Coronary artery (tissue), 2 donors: ENCODE measurements around the gene TTL.
A peak's percentile ranks its signal among the peaks of the same experiment; 100 is the strongest.
"Not testable (repeated sequence)": the region's sequence is repeated elsewhere in the genome, so short reads cannot be mapped to it uniquely, and the experiment has no call there.

ENCODE experiments used
- DNase-seq: peaks from one replicate; pipeline ENCODE4 v3.0.0-alpha.2; 2017; ENCODE audit warnings: low spot score
- H3K27ac ChIP-seq, 2 donors: fragments of 200-600 bp; sonication (generic); one replicate each; pipeline ENCODE4 v1.5.1; 2016 to 2019
- H3K4me3 ChIP-seq: fragments of 200-600 bp; sonication (generic); 2 replicates; pipeline ENCODE4 v1.5.1; 2016; ENCODE audit warnings: mild to moderate bottlenecking, moderate library complexity
- TF ChIP-seq, protein P1 (sequence below): fragments of 200-600 bp; sonication (generic); IDR thresholded peaks from one replicate; pipeline ENCODE4 v1.5.1; 2019; ENCODE audit warnings: antibody characterized with exemption

Gene TTL

GRCh38 chr2:112481528-112482233 is at the start of gene TTL:
TTL (plus strand) TSS chr2:112482156; CDS start chr2:112482345, 189 bp downstream.
- Histone ChIP-seq H3K4me3 (peak within 1 kb of the TSS; percentile 94), H3K27ac (peak within 1 kb of the TSS; percentile 79 to 97)
- TF ChIP-seq, protein P1, sequence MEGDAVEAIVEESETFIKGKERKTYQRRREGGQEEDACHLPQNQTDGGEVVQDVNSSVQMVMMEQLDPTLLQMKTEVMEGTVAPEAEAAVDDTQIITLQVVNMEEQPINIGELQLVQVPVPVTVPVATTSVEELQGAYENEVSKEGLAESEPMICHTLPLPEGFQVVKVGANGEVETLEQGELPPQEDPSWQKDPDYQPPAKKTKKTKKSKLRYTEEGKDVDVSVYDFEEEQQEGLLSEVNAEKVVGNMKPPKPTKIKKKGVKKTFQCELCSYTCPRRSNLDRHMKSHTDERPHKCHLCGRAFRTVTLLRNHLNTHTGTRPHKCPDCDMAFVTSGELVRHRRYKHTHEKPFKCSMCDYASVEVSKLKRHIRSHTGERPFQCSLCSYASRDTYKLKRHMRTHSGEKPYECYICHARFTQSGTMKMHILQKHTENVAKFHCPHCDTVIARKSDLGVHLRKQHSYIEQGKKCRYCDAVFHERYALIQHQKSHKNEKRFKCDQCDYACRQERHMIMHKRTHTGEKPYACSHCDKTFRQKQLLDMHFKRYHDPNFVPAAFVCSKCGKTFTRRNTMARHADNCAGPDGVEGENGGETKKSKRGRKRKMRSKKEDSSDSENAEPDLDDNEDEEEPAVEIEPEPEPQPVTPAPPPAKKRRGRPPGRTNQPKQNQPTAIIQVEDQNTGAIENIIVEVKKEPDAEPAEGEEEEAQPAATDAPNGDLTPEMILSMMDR = no peak
- DNase-seq = peak; percentile 78

GRCh38 chr2:112432390-112432734 is 49.6 kb upstream of the TTL start:
- H3K27ac ChIP-seq = peak overlapping the region; percentile 88 to 98
- H3K4me3 ChIP-seq = peak overlapping the region; percentile 87
- DNase-seq = not testable (repeated sequence)

GRCh38 chr2:112432735-112433479 is 49.0 kb upstream of the TTL start:
- DNase-seq = not testable (repeated sequence)
- Histone ChIP-seq H3K27ac (peak overlapping the region; percentile 88 to 98), H3K4me3 (peak overlapping the region; percentile 87)

GRCh38 chr2:112433480-112433879 is 48.5 kb upstream of the TTL start, which contains the start of gene RGPD8:
RGPD8 (minus strand) TSS chr2:112433645; CDS start chr2:112433453, 192 bp downstream.
- TF ChIP-seq, protein P1 = peak; percentile 46
- DNase-seq = peak; percentile 85
- Histone ChIP-seq H3K27ac (peak within 1 kb of the TSS; percentile 88 to 98), H3K4me3 (peak within 1 kb of the TSS; percentile 87)

GRCh38 chr2:112433932-112434730 is 47.8 kb upstream of the TTL start:
- H3K4me3 ChIP-seq = no peak overlapping the region
- DNase-seq = no peak
- TF ChIP-seq, protein P1 = no peak
- H3K27ac ChIP-seq = no peak overlapping the region

DNA sequence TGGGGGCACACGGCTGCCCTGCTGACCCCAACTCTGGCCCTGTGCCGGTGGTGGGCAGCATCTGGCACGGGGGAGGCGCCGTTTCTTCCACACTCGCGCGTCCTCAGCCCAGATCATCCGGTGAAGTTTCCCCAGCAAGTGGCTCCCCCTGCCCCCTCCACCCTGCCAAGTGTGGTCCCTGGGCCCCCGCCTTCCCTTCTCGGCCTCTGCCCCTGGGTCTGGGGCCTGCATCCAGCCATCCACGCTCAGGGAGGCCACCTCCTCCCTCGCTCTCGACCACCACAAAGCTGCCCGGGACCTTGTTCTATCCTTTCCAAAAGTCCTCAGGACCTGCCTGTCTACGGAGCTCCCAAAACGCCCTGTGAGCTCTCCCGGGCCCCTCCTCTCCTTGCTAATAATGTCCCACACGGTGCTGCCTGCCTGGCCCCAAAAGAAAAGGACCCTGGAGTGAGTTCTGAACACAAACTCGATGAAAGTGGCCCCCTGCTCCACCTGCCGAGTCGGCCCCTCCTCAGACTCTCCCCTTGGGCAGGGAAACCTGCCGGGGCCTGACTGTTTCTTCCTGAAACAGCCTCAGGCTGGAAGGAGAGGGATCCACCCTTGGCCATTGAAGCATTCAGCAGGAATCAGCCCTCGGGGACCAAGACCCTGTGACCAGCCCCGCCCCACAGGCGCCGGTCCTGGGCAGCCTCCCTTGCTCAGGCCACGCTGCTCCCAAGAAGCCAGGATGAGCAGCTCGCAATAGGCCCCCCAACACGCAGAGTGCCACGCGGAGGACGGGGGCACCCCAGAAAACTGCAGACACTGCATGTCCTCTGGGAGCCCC is 46.9 kb upstream of the TTL start:
- not testable (repeated sequence) for DNase-seq, H3K4me3 ChIP-seq, H3K27ac ChIP-seq

GRCh38 chr2:112435716-112436431 is 46.1 kb upstream of the TTL start:
- H3K4me3 ChIP-seq, DNase-seq: not testable (repeated sequence)

DNA sequence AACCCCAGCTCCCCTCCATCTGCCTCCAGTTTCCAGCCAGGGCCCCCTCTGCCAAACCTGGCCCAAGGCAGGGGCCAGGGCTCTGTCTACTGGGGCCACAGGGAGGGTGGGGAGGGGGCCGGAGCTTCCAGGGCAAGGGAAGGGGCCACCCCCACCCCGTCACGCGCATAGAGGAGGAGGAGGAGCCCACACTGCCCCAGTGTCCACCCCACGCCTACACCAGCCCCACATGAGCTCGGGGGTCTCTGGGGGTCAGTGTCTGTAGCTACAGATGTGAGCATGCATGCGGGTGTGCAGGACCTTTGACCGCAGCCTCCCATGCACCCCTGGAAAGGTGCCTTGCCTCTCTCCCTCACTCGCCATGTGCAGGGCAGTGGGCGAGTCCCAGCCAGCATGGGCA is 45.0 kb upstream of the TTL start:
- DNase-seq, H3K4me3 ChIP-seq, H3K27ac ChIP-seq: not testable (repeated sequence)

More at GRCh38 chr2:112435716-112436431, 46.1 kb upstream of the TTL start:
- H3K27ac ChIP-seq = not testable (repeated sequence)

DNA sequence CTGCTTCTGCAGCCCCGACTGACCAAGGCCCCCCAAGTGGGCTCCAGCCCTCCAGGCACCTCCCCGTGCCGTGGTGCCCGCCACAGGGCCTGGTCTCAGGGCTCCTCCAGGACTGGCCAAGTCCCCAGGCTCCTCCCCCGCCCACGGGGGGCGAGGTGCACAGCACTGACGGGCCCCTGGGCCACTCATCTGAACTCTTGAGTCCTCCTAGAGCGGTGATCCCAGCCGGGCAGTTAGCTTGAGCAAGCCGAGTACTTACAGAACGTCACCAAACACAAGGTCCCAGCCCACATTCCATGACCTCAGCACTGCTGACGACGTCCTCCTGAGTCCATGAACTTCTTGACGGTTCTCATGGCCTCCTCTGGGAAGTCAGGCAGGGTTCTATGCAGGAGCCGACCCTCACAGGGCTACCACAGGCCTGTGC is 44.5 kb upstream of the TTL start:
- not testable (repeated sequence) for DNase-seq, H3K4me3 ChIP-seq, H3K27ac ChIP-seq

DNA sequence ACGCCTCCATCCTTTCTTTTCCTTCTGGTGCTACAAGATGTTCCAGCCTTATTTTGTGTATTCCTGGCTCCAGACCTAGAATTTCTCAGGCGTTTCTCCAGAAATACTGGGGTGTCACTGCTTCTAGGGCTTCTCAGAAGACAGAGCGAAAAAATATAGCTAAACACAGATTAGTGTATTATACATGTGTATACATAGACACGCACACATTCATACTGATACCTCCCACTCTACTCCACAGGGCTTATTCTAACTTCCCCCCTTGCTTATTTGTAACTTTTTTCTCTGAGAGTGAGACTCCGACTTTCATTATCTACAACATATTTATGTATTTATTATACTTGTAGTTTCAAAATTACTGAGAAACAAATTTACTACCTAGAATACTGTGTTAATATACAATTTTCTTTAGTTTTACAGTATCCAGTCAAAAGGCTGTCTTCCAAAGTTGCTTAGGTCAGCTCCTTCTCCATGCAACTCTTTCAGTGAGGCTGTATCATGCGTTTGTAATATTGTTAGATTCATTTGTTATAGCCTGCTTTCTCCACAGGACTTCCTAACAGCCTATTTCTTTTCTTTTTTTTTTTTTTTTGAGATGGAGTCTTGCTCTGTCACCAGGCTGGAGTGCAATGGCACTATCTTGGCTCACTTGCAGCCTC is 43.2 kb upstream of the TTL start:
- not testable (repeated sequence) for H3K4me3 ChIP-seq, H3K27ac ChIP-seq, DNase-seq

DNA sequence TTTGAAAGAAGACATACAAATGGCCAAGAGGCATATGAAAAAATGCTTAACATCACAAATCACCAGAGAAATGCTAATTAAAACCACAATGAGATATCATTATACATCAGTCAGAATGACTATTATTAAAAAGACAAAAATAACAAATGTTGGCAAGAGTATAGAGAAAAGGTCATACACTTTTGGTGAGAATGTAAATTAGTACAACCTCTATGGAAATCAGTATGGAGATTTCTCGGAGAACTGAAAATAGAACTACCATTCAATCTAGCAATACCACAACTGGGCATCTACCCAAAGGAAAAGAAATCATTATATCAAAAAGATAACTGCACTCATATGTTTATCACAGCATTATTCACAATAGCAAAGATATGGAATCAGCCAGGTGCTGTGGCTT is 37.7 kb upstream of the TTL start:
- DNase-seq, H3K27ac ChIP-seq, H3K4me3 ChIP-seq: not testable (repeated sequence)
